Right lobe of liver (tissue), 4 donors: ENCODE data around the gene R3HDM4.

Experiments
- POLR2A ChIP-seq: fragments of 450-650 bp; IDR thresholded peaks from one replicate; pipeline ENCODE4 v1.6.1; 2017; ENCODE audit warnings: antibody characterized with exemption, mild to moderate bottlenecking
- TF ChIP-seq, protein P1 (sequence below), 4 donors: fragments of 200-600 bp in 3 of 4; fragments of 450-650 bp in 1 of 4; IDR thresholded peaks; one replicate each; pipeline versions ENCODE4 v1.5.1 to v1.8.0; 2016 to 2022; ENCODE audit warnings: antibody characterized with exemption in 4 of 4, mild to moderate bottlenecking in 2 of 4
- donor health status: DM: no; HTN: no; CAD: no.
- donor health status: DM: no; HTN: no; CAD: no.
- donor health status: DM: no; HTN: yes; CAD: no.

DNA sequence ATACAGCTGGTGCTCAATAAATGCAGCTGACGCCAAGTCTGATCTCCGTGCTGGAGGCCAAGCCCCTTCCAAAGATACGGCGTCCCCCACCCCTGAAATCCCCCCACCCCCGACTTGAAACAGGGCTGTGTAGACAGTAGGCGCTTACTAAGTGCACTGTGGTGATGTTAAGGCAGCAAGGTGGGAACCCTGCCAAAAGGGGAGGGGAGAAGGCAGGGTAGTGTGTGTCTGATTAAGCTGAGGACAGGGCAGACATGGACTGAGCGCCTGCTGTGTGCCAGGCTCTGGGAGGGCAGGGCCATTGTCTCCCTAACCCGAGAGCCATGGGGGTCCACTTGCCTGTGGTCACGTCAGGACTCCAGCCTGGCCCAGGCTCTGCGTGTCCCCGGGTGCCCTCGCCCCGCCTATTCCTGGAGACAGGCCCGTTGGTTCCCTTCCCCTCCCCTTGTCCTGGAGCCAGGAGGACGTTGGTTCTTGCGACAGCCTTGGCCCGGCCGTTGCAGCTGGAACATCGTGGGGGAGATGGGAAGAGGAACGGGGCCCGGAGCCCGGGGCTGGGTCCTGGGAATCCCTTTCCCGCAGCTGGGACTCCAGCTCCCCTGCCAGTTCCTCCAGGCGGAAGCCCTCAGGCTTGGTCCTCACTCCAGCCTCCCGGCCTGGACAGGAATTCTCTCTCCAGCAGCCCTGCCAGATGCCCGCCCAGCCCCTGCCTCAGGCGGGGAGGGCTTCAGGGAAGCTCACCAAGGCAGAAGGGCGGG is 62.6 kb downstream of the R3HDM4 start:
- no peak for TF ChIP-seq POLR2A
- TF ChIP-seq, protein P1, sequence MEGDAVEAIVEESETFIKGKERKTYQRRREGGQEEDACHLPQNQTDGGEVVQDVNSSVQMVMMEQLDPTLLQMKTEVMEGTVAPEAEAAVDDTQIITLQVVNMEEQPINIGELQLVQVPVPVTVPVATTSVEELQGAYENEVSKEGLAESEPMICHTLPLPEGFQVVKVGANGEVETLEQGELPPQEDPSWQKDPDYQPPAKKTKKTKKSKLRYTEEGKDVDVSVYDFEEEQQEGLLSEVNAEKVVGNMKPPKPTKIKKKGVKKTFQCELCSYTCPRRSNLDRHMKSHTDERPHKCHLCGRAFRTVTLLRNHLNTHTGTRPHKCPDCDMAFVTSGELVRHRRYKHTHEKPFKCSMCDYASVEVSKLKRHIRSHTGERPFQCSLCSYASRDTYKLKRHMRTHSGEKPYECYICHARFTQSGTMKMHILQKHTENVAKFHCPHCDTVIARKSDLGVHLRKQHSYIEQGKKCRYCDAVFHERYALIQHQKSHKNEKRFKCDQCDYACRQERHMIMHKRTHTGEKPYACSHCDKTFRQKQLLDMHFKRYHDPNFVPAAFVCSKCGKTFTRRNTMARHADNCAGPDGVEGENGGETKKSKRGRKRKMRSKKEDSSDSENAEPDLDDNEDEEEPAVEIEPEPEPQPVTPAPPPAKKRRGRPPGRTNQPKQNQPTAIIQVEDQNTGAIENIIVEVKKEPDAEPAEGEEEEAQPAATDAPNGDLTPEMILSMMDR (IDR thresholded peaks at IDR 0.05), result no peak
